ENCODE results near the gene PCDH11X.
"Not testable (repeated sequence)": the region's sequence is repeated elsewhere in the genome, so short reads cannot be mapped to it uniquely, and the experiment has no call there.

Gene PCDH11X

GRCh38 chrX:91779135-91779534, at the start of gene PCDH11X:
TSS of gene PCDH11X (plus strand) at chrX:91779375. CDS start at chrX:91835505, 56,130 bp downstream.
- DNase-seq: peak; percentile 49

GRCh38 chrX:91747446-91747845, 31.7 kb upstream of the PCDH11X start:
- not testable (repeated sequence) for DNase-seq

- DNase-seq: not testable (repeated sequence)
These were observed 26.2 kb upstream of the PCDH11X start for GRCh38 chrX:91753022-91753421.

GRCh38 chrX:91770619-91771488, 8.3 kb upstream of the PCDH11X start:
- DNase-seq: not testable (repeated sequence)

- DNase-seq: not testable (repeated sequence)
These were observed 5.2 kb upstream of the PCDH11X start for GRCh38 chrX:91773943-91774342.

- not testable (repeated sequence) for DNase-seq
These were observed 833 bp downstream of the PCDH11X start for GRCh38 chrX:91780008-91780407.

- not testable (repeated sequence) for DNase-seq
These were observed 1.5 kb downstream of the PCDH11X start for GRCh38 chrX:91780698-91781097.

- DNase-seq: peak; percentile 16
These were observed 2.6 kb downstream of the PCDH11X start for GRCh38 chrX:91781553-91782298.

GRCh38 chrX:91782825-91783224, 3.6 kb downstream of the PCDH11X start:
- DNase-seq: not testable (repeated sequence)

GRCh38 chrX:91817537-91817936, 38.4 kb downstream of the PCDH11X start:
- DNase-seq: not testable (repeated sequence)

GRCh38 chrX:91825321-91825720, 46.1 kb downstream of the PCDH11X start:
- not testable (repeated sequence) for DNase-seq
